Fibroblast of gingiva (primary cell): Measurements from ENCODE around the gene CAPN9.

Source experiments
- DNase-seq: peaks from one replicate; pipeline ENCODE4 v3.0.0-alpha.2; 2011; ENCODE audit warnings: low read depth

The CAPN9 gene

GRCh38 chr1:230800891-230801840, 54.0 kb downstream of the CAPN9 start:
- no peak for DNase-seq

DNA sequence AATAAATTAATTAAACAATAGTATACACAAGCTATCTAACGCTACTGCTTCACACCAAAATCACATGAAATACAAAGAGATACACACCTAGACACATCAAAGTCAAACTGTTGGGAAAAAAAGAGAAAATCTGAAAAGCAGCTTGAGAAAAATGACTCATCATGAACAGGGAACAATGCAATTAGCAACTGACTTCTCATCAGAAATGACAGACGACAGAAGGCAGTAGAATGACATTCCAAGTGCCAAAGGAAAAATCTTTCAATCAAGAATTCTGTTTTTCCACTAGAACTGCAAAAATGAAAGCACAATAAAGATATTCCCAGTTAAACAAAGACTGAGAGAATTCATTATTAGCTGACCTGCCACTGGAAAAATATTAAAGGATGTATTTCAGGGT, 57.2 kb downstream of the CAPN9 start:
- no peak for DNase-seq

GRCh38 chr1:230806552-230806951, 59.4 kb downstream of the CAPN9 start:
- no peak for DNase-seq

DNA sequence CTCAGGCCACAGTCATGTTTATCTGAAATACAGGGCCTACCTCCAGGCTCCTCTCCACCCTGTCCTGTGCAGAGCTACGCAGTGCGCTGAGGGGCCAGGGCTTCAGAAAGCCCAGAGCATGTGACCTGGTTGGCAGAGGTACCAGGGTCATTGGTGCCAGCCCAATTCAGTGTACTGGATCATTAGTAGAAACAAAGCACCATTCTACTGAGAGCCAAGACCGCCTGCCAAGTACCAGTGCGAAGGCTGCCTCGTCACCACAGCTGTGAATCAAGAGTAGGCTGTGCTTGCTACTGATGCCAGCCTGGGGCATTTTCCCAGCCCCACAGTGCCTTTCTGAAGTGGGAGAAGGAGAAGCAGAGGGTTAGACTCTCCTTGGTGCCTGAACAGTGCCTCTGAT, 59.8 kb downstream of the CAPN9 start:
- no peak for DNase-seq

DNA sequence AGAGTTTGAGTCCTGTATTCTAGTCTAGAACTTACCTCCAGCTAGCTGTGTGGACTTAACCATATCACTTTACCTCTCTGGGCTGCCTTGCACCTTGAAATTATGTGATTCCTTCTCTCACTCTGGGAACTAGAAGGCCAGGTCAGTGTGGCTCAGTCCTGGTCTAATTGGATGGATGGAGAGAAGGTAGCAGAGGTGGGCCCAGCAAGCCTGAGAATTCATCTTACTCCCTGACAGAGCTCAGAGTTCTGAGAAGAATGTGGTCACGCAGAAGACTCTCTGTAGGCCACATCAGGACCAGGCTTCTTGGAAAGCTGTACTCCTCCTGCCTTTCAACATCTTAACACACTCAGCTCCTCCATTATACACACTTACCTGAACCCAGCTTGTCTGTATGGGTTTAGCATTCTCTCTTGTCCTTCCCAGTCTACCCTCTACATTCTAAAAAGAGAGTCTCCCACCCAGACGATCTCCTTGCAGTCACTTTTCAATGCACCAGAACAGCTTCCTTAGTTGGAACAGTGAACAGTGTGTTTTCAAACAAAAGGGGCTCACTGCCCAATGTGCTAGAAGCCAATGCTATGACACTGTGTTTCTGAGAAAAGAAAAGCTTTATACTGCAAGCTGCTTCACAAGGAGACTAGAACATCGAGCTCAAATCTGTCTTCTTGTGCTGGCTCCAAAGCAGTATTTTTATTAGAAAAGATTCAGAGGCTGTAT, 60.5 kb downstream of the CAPN9 start:
- DNase-seq: no peak

DNA sequence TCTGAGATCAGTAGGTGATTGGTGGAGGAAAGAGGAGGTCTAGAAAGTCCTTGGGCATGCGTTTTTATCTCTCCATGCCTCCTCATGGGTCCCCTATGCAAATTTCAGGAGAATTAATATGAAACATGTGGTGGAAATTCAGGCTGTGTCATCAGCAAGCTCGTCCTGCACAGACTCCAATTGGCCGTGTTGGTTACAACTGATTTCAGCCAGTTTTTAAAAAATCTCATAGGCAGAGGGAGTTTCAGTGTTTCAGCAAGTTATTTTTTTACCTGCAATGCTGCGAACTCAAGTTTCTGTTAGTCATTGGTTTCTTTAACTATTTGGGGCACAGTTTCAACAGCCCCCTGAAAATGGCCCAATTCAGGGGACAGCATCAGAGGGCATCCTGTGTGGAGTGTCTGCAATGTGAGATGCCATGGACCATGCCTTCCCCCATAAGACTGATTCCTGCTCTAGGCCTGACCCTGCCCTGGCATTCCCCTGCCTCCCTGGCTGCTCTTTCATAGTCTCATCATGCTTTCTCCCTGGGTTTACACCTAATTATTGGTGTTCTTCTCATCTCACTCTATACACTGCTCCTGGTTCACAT, 61.2 kb downstream of the CAPN9 start:
- peak; percentile 77 for DNase-seq

DNA sequence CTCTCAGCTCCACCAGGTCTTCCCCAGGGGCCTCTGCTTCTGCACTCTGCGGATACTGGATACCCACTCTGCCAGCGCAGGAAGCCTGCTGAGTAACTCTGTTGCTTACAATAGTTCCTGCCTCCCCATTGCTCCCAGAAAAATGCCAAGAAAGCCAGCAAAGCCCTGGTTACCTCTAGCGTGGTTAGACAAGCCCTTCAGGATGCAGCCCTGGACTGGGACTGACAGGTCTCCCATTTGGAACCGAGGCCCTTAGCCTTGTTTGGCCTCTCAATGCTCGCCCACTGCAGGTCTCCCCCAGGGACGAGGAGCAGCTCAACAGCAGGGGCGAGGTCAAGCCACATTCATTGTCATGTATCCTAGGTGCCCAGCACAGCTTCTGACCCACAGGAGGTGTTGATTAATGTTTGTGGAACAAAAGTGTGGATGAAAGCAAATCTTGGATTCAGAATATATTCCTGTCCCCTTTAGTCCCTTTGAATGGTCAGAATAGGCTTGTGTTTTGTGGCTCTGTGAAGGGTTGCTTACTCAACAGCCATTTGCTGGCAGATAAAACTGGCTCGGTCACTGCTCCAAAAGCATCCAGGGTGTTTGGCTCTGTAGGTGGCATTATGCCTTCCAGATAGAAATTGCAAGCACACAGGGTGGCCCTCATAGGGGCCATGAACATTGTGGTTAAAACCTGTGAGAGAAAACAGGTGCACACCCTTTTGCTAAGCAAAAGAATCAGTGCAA, 62.2 kb downstream of the CAPN9 start:
- no peak for DNase-seq

GRCh38 chr1:230812568-230812967, 65.4 kb downstream of the CAPN9 start:
- no peak for DNase-seq

DNA sequence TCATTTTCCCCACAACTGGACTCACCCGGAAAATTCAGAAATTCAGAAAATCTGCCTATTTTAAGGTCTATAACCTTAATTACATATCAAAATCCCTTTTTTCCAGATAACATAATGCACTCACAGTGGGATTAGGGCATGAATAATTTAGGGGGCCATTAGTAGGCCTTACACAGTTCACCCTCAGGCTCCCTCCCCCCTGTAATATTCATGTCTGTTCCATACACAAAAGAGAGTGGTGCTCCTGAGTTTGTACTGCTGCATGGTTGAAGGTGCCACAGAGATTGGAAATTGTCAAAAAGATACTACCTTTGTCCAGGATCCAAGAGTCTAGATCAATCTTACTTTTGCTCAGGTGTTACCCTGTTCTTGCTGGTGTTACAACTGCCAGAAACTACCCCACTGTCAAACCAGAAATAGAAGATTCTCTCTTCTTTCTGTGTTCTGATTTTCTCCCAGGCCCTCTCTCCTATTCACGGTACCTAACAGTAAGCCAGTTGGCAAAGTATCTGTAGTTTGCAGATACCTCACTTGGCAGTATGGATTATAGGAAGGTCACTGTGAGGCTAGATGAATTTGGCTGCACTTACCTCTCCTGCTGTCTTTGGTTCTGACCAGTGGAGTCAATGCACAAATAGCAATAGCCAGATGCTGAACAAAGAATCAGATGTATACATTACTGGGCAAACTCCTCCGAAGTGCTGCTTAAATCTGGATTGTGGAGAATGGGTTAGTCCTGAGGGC, 67.9 kb downstream of the CAPN9 start:
- no peak for DNase-seq

- DNase-seq: no peak
These were observed 68.8 kb downstream of the CAPN9 start for GRCh38 chr1:230816018-230816417.

GRCh38 chr1:230818367-230818766, 71.2 kb downstream of the CAPN9 start:
- DNase-seq: no peak

GRCh38 chr1:230818901-230819300, 71.7 kb downstream of the CAPN9 start:
- no peak for DNase-seq

- no peak for DNase-seq
These were observed 72.8 kb downstream of the CAPN9 start for GRCh38 chr1:230819976-230820375.

DNA sequence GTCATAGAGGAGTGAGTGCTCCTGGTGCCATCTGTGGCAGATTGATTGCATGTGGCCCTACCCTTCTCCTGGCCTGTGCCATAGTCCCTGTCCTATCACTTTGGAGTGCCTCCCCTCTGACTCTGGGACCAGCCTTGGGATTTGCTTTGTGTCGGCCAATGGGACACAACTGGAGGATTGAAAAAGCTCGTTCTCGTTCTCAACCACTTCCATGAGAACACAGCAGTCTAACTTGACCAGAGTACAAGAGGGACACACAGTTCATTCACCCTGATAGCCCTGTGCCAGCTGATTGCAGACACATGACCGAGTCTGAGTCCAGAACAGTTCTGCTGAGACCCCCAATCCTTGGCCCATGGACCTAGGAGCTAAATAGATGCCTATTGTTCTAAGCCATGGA, 73.4 kb downstream of the CAPN9 start:
- no peak for DNase-seq

DNA sequence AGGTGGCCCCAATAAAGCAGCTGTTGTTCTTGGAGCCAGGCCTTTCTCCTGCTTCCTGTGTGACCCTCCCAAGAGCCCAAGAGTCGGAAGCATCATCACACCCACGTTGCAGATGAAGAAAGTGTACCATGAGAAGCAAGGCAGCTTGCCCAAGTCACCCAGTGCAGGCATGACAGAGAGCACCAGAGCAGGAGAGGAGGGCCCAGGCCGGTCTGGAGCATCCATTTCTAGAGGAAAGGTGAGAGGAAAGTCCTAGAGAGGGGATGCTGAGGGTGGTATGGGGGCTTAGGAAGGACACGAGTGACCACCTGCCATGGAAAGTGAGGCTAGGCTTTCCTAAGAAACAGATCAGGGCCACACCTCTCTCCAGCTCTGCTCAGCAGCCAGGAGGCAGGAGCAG, 74.2 kb downstream of the CAPN9 start:
- no peak for DNase-seq

DNA sequence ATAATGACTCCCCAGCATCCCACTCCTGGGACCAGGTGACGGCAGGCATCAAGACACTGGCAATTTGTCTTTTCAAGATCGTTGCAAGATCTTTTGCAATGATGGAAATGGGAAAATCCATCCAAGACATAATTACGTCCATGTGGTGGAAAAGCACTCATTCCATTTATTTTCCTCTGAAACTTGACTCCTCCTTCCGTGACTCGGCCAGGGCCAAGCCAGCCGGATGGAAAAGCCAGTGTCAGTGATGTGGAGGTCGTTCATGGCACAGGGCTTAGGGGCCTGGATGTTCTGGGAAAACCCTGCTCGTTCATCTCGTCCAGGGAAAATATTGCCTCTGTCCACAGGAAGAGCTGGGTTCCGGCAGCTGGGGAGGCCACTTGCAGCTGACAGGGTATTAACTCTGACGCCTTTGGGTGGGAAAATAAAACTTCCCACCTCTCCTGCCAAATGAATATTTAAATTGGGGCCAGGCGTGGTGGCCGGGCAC, 74.9 kb downstream of the CAPN9 start:
- peak; percentile 84 for DNase-seq

DNA sequence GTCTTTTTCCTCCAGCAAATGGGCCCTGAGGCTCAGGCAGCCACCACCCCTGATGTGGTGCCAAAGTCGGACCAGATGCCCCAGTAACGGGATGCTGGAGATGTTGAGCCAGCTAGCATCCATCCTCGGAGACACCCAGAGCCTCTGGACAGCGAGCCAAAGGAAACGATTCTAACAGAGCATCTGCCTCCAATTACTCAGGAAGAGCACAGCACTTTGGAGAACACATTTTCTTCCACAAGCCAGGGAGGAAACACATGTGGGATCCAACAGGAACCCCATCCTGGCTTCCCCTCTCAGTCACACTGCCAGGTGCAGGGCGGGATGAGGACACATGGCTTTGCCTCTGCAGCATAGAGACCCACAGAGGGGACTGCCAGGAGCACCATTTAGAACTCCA, 76.2 kb downstream of the CAPN9 start:
- DNase-seq: peak; percentile 78

GRCh38 chr1:230823931-230824381, 76.8 kb downstream of the CAPN9 start:
- DNase-seq: no peak

DNA sequence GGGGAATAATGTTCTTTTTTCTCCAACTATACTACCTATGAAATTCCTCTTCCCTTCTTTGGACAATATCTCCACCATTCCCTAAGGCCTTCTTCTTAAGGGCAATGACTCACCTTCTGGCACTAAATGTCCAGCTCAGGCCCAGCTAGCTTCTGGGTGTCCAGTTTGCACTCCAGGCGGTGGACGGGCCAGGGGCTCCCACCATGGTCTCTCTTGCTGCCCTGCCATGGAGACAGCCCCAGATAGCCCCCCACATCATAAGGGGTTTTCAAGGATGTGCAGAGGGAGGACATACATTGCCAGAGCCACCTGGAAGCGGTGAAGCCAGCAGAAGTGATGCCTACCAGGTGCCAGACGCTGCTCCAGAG, 77.3 kb downstream of the CAPN9 start:
- peak; percentile 45 for DNase-seq

GRCh38 chr1:230824919-230825721, 77.9 kb downstream of the CAPN9 start:
- DNase-seq: peak; percentile 89
